HepG2 (cell line): ENCODE measurements around the gene EIF4G1. TPM values are rescaled to one million over a fixed set of nuclear protein-coding genes. Genes with fewer than 3 reads are reported as not detected.

Source experiments
- ARID5B ChIP-seq: IDR thresholded peaks from 2 replicates; pipeline ENCODE4 v1.4.0; 2020; ENCODE audit warnings: mild to moderate bottlenecking, missing genetic modification reagents
- ATF1 ChIP-seq: IDR thresholded peaks from 2 replicates; pipeline ENCODE4 v1.6.1; 2016; ENCODE audit warnings: mild to moderate bottlenecking, control low read depth
- FLYWCH1 ChIP-seq: sonication (generic); formaldehyde crosslinking; IDR thresholded peaks from 2 replicates; pipeline ENCODE4 v1.8.1; 2023; ENCODE audit warnings: mild to moderate bottlenecking, missing genetic modification reagents
- HDAC1 ChIP-seq: sonication (generic); formaldehyde crosslinking; IDR thresholded peaks from 2 replicates; pipeline ENCODE4 v1.5.1; 2020; ENCODE audit warnings: mild to moderate bottlenecking, missing genetic modification reagents
- IKZF4 ChIP-seq: sonication (generic); formaldehyde crosslinking; IDR thresholded peaks from 2 replicates; pipeline ENCODE4 v1.5.1; 2020; ENCODE audit warnings: borderline replicate concordance, mild to moderate bottlenecking, low read depth, missing genetic modification reagents; ENCODE audit errors: not compliant biosample characterization
- KAT7 ChIP-seq: IDR thresholded peaks from 2 replicates; pipeline ENCODE4 v1.6.1; 2018; ENCODE audit warnings: borderline replicate concordance, missing compliant biosample characterization
- KAT8 ChIP-seq: IDR thresholded peaks from 2 replicates; pipeline ENCODE4 v1.6.1; 2016; ENCODE audit warnings: missing genetic modification reagents, missing compliant biosample characterization
- PAWR ChIP-seq: sonication (generic); formaldehyde crosslinking; IDR thresholded peaks from 2 replicates; pipeline ENCODE4 v1.4.0; 2020; ENCODE audit warnings: missing genetic modification reagents, mild to moderate bottlenecking, borderline replicate concordance
- SIX4 ChIP-seq: sonication (generic); formaldehyde crosslinking; IDR thresholded peaks from 2 replicates; pipeline ENCODE4 v1.4.0; 2020; ENCODE audit warnings: missing genetic modification reagents
- STAT5B ChIP-seq: sonication (generic); formaldehyde crosslinking; IDR thresholded peaks from 2 replicates; pipeline ENCODE4 v1.4.0; 2020; ENCODE audit warnings: missing genetic modification reagents
- TEAD3 ChIP-seq: optimal IDR thresholded peaks from 2 replicates; pipeline ENCODE3; 2016; ENCODE audit warnings: borderline replicate concordance
- ZBTB3 ChIP-seq: sonication (generic); formaldehyde crosslinking; IDR thresholded peaks from 2 replicates; pipeline ENCODE4 v1.4.0; 2020; ENCODE audit warnings: low read depth, mild to moderate bottlenecking, moderate library complexity, missing genetic modification reagents, borderline replicate concordance
- ZFP1 ChIP-seq: IDR thresholded peaks from 2 replicates; pipeline ENCODE4 v1.6.1; 2016
- ZFP62 ChIP-seq: sonication (generic); formaldehyde crosslinking; IDR thresholded peaks from 2 replicates; pipeline ENCODE4 v1.4.0; 2020; ENCODE audit warnings: missing genetic modification reagents
- ZMAT5 ChIP-seq: sonication (generic); formaldehyde crosslinking; IDR thresholded peaks from 2 replicates; pipeline ENCODE4 v1.5.0; 2020; ENCODE audit warnings: mild to moderate bottlenecking, low read depth, missing genetic modification reagents, borderline replicate concordance
- ZNF224 ChIP-seq: sonication (generic); formaldehyde crosslinking; IDR thresholded peaks from 2 replicates; pipeline ENCODE4 v1.5.0; 2020; ENCODE audit warnings: mild to moderate bottlenecking, missing genetic modification reagents
- ZNF367 ChIP-seq: sonication (generic); formaldehyde crosslinking; IDR thresholded peaks from 2 replicates; pipeline ENCODE4 v1.4.0; 2020; ENCODE audit warnings: missing genetic modification reagents, borderline replicate concordance
- ZNF451 ChIP-seq: sonication (generic); formaldehyde crosslinking; IDR thresholded peaks from 2 replicates; pipeline ENCODE4 v1.5.0; 2020; ENCODE audit warnings: mild to moderate bottlenecking, missing genetic modification reagents
- ZNF639 ChIP-seq: conservative IDR thresholded peaks from 2 replicates; pipeline ENCODE4 v1.6.1; 2018; ENCODE audit warnings: missing genetic modification reagents
- ZNF746 ChIP-seq: sonication (generic); formaldehyde crosslinking; IDR thresholded peaks from 2 replicates; pipeline ENCODE4 v1.8.0; 2022; ENCODE audit warnings: mild to moderate bottlenecking, missing genetic modification reagents
- ZNF747 ChIP-seq: sonication (generic); formaldehyde crosslinking; IDR thresholded peaks from 2 replicates; pipeline ENCODE4 v1.8.1; 2023; ENCODE audit warnings: missing genetic modification reagents, mild to moderate bottlenecking, borderline replicate concordance
- ZNF790 ChIP-seq: sonication (generic); formaldehyde crosslinking; IDR thresholded peaks from 2 replicates; pipeline ENCODE4 v1.8.0; 2022; ENCODE audit warnings: missing genetic modification reagents, mild to moderate bottlenecking, borderline replicate concordance
- ZNF891 ChIP-seq: sonication (generic); formaldehyde crosslinking; IDR thresholded peaks from 2 replicates; pipeline ENCODE4 v1.5.0; 2020; ENCODE audit warnings: mild to moderate bottlenecking, missing genetic modification reagents
- ZZZ3 ChIP-seq: sonication (generic); formaldehyde crosslinking; IDR thresholded peaks from 2 replicates; pipeline ENCODE4 v1.4.0; 2020; ENCODE audit warnings: missing genetic modification reagents, mild to moderate bottlenecking, borderline replicate concordance
- polyA plus RNA-seq, 8 experiments: library from polyadenylated mRNA; depleted of rRNA in 3 of 8; stranded (reverse) in 7 of 8; unstranded in 1 of 8; fragments of >200 nt; fragmentation: Illumina TruSeq in 4 of 8; extraction: Trizol in 4 of 8; gene quantifications; 2 replicates each; pipeline versions ENCODE4 v1.2.1 to v1.2.3, GENCODE V29; 2011 to 2016; ENCODE audit warnings: low read depth in 4 of 8, missing spikeins in 1 of 8, mixed read lengths in 1 of 8; ENCODE audit not compliant: insufficient read depth in 1 of 8
- total RNA-seq, 5 experiments: library from RNA; depleted of rRNA; stranded (reverse); fragments of >200 nt; fragmentation: Illumina TruSeq; extraction: Trizol; gene quantifications; 2 replicates each; pipeline ENCODE4 v1.2.3, GENCODE V29; 2016; ENCODE audit warnings: low read depth in 1 of 5

Gene EIF4G1
- total and polyA plus RNA-seq, 2 of the 13 experiments (the other 11 are each of a cell fraction or from before 2014, with no cell fraction given): 208 to 213 TPM

GRCh38 chr3:184362668-184363546 is 48.5 kb downstream of the EIF4G1 start (continued):
- TF ChIP-seq ZBTB3 (CRISPR knock-in tag) (0 out of 2 replicates have a peak, but pooled peaks have one; percentile 51), ZNF747 (CRISPR knock-in tag) (peak; percentile 82; the same call in 1 of the 2 replicates), ZNF367 (CRISPR knock-in tag) (no peak), STAT5B (CRISPR knock-in tag) (no peak), ZNF639 (CRISPR knock-in tag) (0 out of 2 replicates have a peak, but pooled peaks have one; percentile 78), ZNF790 (CRISPR knock-in tag) (no peak), SIX4 (CRISPR knock-in tag) (peak; percentile 53), ZNF891 (CRISPR knock-in tag) (no peak; the same call in 1 of the 2 replicates), ZFP1 (CRISPR knock-in tag) (peak; percentile 81), ZFP62 (CRISPR knock-in tag) (no peak), FLYWCH1 (CRISPR knock-in tag) (0 out of 2 replicates have a peak, but pooled peaks have one; percentile 21), ZNF451 (peak; percentile 94), ARID5B (CRISPR knock-in tag) (peak; percentile 70; the same call in 1 of the 2 replicates), TEAD3 (CRISPR knock-in tag) (peak; percentile 91), ZMAT5 (CRISPR knock-in tag) (no peak), KAT7 (CRISPR knock-in tag) (peak; percentile 27; the same call in 1 of the 2 replicates), PAWR (CRISPR knock-in tag) (no peak), IKZF4 (CRISPR knock-in tag) (no peak), HDAC1 (CRISPR knock-in tag) (peak; percentile 81), ATF1 (CRISPR knock-in tag) (0 out of 2 replicates have a peak, but pooled peaks have one; percentile 29), ZNF746 (CRISPR knock-in tag) (peak; percentile 96), KAT8 (CRISPR knock-in tag) (peak; percentile 91), ZZZ3 (CRISPR knock-in tag) (no peak; the same call in 1 of the 2 replicates), ZNF224 (CRISPR knock-in tag) (peak; percentile 68; the same call in 1 of the 2 replicates)
